HG03060 (cell line): ENCODE measurements around the gene SNX9.
"Not testable (repeated sequence)": the region's sequence is repeated elsewhere in the genome, so short reads cannot be mapped to it uniquely, and the experiment has no call there.

Experiments
- ATAC-seq: cut with Tn5 transposase; IDR thresholded peaks from one replicate; pipeline ENCODE4 v1.9.1; 2021; ENCODE audit warnings: low read depth, moderate number of reproducible peaks; ENCODE audit not compliant: unreplicated experiment

SNX9 gene

DNA sequence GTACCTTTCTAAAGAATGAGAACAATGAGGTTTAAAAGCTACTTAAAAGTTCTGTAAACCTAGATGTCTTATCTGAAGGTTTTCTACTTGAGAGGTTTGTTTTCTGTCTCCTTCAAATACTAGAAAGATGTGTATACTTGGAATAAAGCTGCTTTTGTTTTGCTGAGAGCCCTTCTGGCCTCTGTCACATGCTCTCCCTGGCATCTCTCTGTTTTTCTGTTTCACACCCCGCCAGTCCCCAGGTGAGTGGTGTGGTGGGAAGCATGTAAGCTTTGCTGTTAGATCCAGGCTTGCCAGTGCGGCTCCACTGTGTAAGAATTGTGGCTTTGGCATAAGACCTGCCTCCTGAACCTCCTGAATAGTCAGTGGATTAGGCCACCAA lies 56.8 kb downstream of the SNX9 start:
- ATAC-seq: no peak

DNA sequence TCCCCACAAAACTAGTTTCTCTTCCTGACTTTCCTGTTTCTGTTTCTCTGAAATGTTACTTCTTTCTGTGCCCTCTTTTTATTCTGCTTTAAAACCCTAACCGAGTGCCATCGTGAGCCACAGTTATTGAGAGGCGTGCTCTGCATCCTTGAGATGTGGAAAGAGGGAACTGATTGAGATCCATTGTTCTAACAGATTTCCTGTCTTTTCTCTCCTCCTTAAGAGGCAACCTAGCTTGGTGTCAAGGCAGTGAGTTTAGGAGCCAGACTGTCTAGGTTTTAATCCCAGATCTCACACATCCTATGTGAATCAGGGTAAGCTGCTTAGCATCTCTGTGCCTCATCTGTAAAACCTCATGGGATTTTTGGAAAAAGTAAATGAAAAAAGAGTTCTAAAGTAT lies 57.5 kb downstream of the SNX9 start:
- no peak for ATAC-seq

DNA sequence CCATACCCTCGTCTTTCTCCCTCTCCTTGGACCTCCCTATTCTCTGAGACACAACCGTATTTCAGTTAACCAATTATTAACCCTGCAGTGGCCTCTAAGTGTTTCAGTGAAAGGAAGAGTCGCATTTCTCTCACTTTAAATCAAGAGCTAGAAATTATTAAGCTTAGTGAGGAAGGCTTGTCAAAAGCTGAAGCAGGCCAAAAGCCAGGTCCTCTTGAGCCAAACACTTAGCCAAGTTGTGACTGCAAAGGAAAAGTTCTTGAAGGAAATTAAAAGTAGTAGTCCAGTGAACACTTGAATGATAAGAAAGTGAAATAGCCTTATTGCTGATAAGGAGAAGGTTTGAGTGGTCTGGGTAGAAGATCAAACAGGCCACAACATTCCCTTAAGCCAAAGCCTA lies 58.3 kb downstream of the SNX9 start:
- ATAC-seq: no peak

- ATAC-seq: no peak
These were observed 61.7 kb downstream of the SNX9 start for GRCh38 chr6:157884756-157885155.

GRCh38 chr6:157885211-157885788 lies 62.3 kb downstream of the SNX9 start:
- no peak for ATAC-seq

DNA sequence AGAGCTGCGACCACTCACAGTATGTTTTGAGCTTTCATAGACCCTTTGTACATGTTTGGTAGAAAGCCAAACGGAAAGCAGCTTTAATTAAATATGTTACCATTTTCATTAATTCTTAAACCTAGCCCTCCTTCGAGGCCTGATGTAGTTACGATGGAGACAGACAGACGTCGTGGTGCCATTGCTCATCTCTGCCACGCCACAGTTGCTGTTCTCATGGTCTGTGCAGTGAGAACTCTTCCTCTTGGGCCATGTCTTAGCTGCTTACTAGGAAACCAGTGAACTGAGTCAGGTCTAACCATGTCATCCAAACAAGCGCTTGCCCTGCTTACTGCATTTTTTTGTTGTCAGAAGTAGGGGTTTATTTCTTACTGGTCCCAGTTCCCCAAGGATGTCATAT lies 62.8 kb downstream of the SNX9 start:
- no peak for ATAC-seq

- ATAC-seq: no peak
These were observed 64.8 kb downstream of the SNX9 start for GRCh38 chr6:157887892-157888291.

DNA sequence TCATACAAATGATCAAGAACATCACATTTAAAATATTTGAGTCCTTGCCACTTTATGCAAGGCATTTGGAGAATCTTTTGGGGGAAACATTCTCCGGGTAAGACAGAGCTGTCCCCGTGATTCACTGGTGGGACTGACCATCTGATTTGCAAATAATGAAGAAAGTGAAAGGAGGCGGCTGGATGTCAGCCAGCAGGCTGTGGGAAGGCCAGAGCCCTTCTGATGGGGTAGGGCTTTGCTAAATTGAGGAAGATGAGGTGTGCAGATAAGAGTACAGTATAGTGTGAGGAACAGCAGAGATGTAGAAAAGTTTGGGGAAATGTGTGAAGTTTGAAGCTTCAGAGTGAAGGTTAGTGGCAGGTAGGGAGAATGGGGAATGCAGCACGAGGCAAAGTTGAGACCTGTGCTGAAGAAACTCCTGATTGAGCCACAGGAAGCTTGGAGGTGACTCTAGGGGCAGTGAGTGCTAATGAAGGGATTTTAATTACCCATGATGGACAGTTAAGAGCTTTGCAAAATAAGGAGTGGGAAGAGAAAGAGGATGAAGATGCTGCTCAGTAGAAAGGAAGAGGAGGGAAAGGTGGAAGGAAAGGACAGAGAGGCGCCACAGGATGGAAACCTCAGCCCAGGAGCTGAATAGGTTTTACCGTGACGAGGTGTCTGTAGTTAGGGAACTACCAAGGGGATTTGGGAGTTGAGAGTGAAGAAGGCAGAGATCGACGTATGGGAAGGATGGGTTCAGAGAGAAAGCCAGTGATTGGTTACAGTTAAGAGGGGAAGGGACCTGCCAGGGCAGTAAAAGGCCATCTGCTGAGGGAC lies 68.7 kb downstream of the SNX9 start:
- no peak for ATAC-seq

DNA sequence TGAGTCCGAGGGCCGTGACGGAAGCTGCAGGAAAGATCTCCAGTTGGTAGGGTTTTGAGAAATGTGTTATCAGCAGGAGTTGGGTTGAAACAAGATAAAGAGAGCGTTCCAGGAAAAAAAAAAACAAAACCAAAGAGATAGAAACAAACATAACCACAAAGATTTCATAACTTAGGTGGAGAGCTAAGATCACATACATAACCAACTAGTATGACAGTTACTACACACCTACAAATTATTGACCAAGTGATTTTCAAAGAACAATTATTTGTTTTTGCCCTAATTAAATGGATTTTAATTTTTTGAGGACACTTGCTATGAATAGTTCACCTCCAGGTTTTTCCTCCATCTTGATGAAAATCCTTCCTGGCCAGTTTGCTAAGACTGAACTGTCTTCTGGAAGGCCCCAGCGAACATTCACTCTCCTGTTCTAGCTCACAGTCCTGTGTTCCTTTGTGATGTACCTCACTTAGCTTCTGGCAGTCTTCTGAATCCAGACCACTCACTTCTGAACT lies 69.4 kb downstream of the SNX9 start:
- no peak for ATAC-seq

DNA sequence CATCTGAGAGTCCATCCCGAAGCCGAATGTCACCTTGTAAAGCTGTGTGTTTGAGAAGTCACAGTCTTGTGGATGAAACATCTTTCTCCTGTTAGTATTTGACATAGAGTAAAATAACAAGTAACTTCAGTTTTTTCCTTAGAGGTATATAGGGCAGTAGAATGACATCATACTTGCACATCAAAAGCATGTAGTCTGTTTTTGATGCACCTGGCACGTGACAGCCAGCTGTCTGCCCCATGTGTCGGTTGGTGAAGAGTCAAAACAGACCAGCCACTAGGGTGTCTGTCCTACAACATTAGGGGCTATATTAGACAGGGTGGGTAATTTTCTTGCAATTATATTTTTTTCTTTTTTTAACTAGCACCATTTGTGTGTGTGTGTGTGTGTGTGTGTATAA lies 70.2 kb downstream of the SNX9 start:
- ATAC-seq: no peak

DNA sequence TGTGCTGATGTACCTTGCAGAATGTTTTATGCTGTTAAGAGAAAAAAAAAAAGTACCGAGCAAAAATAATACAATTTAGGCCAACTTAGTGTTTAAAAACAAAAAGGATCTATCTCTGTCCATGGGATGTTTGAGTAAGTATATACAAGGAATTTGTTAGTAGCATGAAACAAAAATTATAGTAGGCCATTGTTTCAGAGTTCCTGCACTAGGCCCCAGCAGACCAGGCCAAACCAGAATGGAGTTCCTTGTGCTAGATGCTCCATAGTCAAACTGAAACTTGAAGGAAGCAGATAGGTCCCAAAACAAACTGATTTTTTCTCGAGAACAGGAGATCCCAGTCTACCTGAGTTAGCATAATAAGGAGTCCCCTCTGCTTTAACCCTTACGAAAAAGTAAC lies 72.5 kb downstream of the SNX9 start:
- ATAC-seq: no peak

- ATAC-seq: no peak
These were observed 73.9 kb downstream of the SNX9 start for GRCh38 chr6:157896932-157897331.

DNA sequence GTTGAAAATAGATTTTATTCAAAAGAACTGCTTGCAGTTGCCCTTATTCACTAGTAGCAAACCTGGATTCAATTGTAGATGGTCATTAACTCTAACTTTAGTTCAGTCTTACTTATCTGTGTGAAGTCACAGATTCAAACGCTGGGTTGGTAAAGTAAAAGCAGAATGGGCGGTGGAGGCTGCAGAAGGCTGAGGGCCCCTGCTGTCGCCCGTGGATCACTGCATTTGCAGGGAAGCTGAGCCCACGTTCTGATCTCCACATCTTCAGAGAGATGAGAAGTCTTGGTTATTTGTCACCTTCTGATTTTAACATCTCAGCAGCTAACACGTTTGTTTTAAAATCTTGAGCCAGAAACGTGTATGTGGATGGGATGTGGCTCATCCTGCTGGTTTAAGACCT lies 75.1 kb downstream of the SNX9 start:
- ATAC-seq: no peak

DNA sequence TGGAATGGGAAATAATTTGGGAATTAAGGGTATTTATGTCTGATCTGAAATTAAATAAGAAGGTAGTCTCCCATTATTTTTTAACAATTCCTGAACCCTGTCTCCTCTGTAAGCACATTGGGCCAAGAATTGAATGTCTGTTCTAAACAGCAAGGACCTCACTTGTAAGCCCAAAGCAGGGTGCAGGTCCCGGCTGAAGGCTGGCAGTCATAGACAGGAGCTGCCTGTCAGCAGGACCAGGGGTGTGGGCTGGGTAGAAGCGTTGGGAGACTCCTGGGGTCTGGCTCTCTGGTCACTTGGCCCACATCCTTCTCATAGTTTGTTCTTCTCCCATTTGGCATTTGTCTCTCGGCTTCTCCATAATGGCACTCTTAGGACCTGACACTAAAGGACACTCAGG lies 75.6 kb downstream of the SNX9 start:
- no peak for ATAC-seq

DNA sequence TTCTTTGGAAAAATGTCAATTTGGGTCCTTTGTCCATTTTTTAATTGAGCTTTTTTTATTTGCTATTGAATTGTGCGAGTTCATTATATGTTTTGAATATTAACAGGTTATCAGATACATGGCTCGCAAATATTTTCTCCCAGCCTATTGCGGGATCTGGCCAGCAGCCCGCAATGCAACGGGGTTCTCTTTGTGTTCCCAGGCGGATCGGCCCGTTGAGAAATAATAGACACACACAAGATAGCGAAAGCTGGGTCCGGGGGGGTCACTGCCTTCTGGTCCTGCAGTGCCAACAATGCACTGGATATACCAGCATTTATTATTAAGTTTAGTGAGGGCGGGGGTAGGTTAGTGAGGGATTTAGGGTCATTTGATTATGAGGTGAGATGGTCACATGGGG lies 77.2 kb downstream of the SNX9 start:
- ATAC-seq: not testable (repeated sequence)

DNA sequence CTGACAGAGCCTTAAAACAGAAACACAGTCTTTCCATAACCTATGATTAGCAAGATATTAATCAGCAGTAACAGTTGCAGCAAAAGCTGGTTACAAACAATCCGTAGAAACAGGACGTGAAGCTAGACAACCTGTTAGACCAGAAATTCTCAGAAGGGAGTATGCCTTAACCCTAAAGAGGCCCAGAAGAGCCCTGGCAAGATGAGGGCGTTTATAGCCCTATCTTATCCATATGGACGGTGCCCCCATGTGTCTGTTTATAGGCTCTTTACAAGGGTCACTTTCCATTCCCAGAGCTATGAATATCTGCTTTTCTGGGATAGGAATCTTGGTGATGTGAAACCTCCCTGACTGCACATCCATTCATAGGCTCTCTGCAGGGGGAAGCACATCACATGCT lies 77.7 kb downstream of the SNX9 start:
- not testable (repeated sequence) for ATAC-seq

- no peak for ATAC-seq
These were observed 82.0 kb downstream of the SNX9 start for GRCh38 chr6:157904999-157905398.

DNA sequence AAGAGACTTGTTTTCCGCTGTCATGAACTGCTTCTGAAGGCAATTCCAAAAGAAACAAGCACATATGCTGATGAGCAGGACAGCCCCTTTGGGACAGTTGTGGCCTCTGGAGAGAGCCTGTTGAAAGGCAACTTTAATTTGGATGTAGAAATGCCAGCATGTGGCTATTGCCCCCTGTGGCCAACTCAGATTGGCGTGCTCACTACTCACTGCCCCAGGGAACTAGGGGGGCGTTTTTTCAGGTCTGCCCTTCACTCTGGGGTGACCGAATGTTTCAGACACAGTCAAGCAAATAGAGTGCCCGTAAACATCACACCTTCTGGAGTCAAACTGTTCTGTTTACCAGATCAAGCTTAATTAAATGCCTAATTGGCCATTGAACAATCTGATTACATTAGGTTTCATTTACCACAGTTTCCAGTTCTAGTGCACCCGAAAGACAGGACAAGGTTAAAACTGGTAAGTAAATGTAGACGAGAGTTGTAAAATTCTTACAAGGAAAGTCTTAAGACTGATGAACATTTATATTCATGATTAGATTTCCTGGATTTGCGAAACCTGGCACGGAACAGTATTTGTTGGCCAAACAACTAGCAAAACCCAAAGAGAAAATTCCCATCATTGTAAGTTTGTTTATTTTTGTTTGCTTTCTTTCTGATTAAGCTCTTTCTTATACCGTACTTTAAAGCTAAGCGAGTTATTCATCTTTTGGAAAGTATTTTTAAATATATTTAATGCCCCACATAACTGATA lies 82.7 kb downstream of the SNX9 start:
- ATAC-seq: no peak

- no peak for ATAC-seq
These were observed 83.6 kb downstream of the SNX9 start for GRCh38 chr6:157906537-157907061.

GRCh38 chr6:157907651-157908050 lies 84.6 kb downstream of the SNX9 start:
- no peak for ATAC-seq
